Upper lobe of left lung (tissue), 6 donors: ENCODE data around the gene REPIN1. TPM values are rescaled to one million over a fixed set of nuclear protein-coding genes. Genes with fewer than 3 reads are reported as not detected.
"Not testable (repeated sequence)": the region's sequence is repeated elsewhere in the genome, so short reads cannot be mapped to it uniquely, and the experiment has no call there.

Experiments used
- ATAC-seq, 2 donors: fragments of 200-7000 bp; cut with Tn5 transposase; one replicate each; pipeline ENCODE4 v1.9.1; 2022; ENCODE audit warnings: mild to moderate bottlenecking in 2 of 2, moderate library complexity in 2 of 2; ENCODE audit not compliant: low FRiP score in 2 of 2
- DNase-seq, 2 donors: peaks; one replicate each; pipeline ENCODE4 v3.0.0-alpha.2; 2019 to 2020
- H3K27ac ChIP-seq, 4 donors: fragments of 200-600 bp; sonication (generic); one replicate each; pipeline ENCODE4 v1.5.1; 2016 to 2019
- H3K27me3 ChIP-seq, 4 donors: fragments of 200-600 bp; sonication (generic); one replicate each; pipeline ENCODE4 v1.5.1; 2017 to 2019
- H3K36me3 ChIP-seq, 4 donors: fragments of 200-600 bp; sonication (generic); one replicate each; pipeline ENCODE4 v1.5.1; 2016 to 2019
- H3K4me1 ChIP-seq, 4 donors: fragments of 200-600 bp; sonication (generic); one replicate each; pipeline ENCODE4 v1.5.1; 2018 to 2019
- H3K4me3 ChIP-seq, 4 donors: fragments of 200-600 bp; sonication (generic); one replicate each; pipeline ENCODE4 v1.5.1; 2017 to 2019; ENCODE audit warnings: mild to moderate bottlenecking in 2 of 4, moderate library complexity in 1 of 4
- H3K9me3 ChIP-seq, 4 donors: fragments of 200-600 bp; sonication (generic); one replicate each; pipeline ENCODE4 v1.5.1; 2018 to 2019
- CTCF ChIP-seq, 6 experiments: fragments of 450-650 bp in 4 of 6; fragments of 200-600 bp in 2 of 6; sonication (generic) in 2 of 6; IDR thresholded peaks; one replicate each; pipeline ENCODE4 v1.5.1; 2016 to 2019; ENCODE audit warnings: antibody characterized with exemption in 6 of 6
- EP300 ChIP-seq, 4 donors: sonication (generic); formaldehyde crosslinking; IDR thresholded peaks; one replicate each; pipeline ENCODE4 v1.5.1; 2017; ENCODE audit warnings: antibody characterized with exemption in 4 of 4, control low read depth in 2 of 4
- POLR2A ChIP-seq, 4 donors: fragments of 450-650 bp; IDR thresholded peaks; one replicate each; pipeline ENCODE4 v1.5.1; 2016 to 2017; ENCODE audit warnings: antibody characterized with exemption in 4 of 4, mild to moderate bottlenecking in 2 of 4
- POLR2AphosphoS5 ChIP-seq, 2 donors: sonication (generic); formaldehyde crosslinking; IDR thresholded peaks; one replicate each; pipeline ENCODE4 v1.5.1; 2017; ENCODE audit warnings: antibody characterized with exemption in 2 of 2
- WGBS, 2 donors: methylation state at CpG; one replicate each; pipeline ENCODE4 v1.1.5; 2017 to 2018; 5-methylcytosine and 5-hydroxymethylcytosine counted together
- total RNA-seq, 6 donors: library from RNA; depleted of rRNA in 4 of 6; stranded (reverse); fragments of >200 nt in 4 of 6; gene quantifications; one replicate each; pipeline versions ENCODE4 v1.1.0 to v1.2.1, GENCODE V29; 2016 to 2021
- donor health status: DM: no; HTN: no; CAD: no; lungs with moderate emphysema.
- donor health status: DM: no; HTN: yes; CAD: no; lungs with severe emphysema.

Gene REPIN1
- total RNA-seq, 6 donors from 2014 or later, result 65.2 to 125 (median 105) TPM

GRCh38 chr7:150385302-150385723 lies 16.7 kb downstream of the REPIN1 start:
- WGBS, 2 donors, result 82 to 89% methylated on average over 13 to 14 of the region's 14 CpGs
- no peak for ATAC-seq
- H3K4me3 ChIP-seq, result no peak overlapping the region
- no peak for TF ChIP-seq CTCF (IDR thresholded peaks at IDR 0.05)
- no peak for TF ChIP-seq POLR2A (IDR thresholded peaks at IDR 0.05)
- TF ChIP-seq EP300 (IDR thresholded peaks at IDR 0.05), result no peak
- no peak for TF ChIP-seq POLR2AphosphoS5 (IDR thresholded peaks at IDR 0.05)
- H3K27me3 ChIP-seq, result no peaks in the 10 kb centered on the region
- H3K27ac ChIP-seq, result no peak overlapping the region
- peaks cover 5 to 19% (median 9%) of the 10 kb centered on the region in 4 donors for H3K4me1 ChIP-seq
- no peak for DNase-seq
- no peaks in the 10 kb centered on the region for H3K9me3 ChIP-seq
- H3K36me3 ChIP-seq, result no peaks in the 10 kb centered on the region

- not testable (repeated sequence) for H3K27me3 ChIP-seq, H3K9me3 ChIP-seq, H3K27ac ChIP-seq, ATAC-seq, H3K4me3 ChIP-seq, H3K36me3 ChIP-seq, DNase-seq
- 62 to 63% methylated on average over 6 of the region's 6 CpGs for WGBS, 2 donors
- peaks cover 3 to 18% (median 5%) of the 10 kb centered on the region in 4 donors for H3K4me1 ChIP-seq
Measured at GRCh38 chr7:150385884-150386283, 17.3 kb downstream of the REPIN1 start.

- WGBS, 2 donors, result 79 to 88% methylated on average over 7 of the region's 7 CpGs
- Histone ChIP-seq H3K27me3 (no peaks in the 10 kb centered on the region), H3K27ac (no peak overlapping the region), H3K4me3 (no peak overlapping the region), H3K9me3 (no peaks in the 10 kb centered on the region), H3K36me3 (no peaks in the 10 kb centered on the region), H3K4me1 (peaks cover 3 to 18% (median 5%) of the 10 kb centered on the region in 4 donors)
- TF ChIP-seq POLR2AphosphoS5 (IDR thresholded peaks at IDR 0.05), result no peak
- no peak for TF ChIP-seq CTCF (IDR thresholded peaks at IDR 0.05)
- no peak for DNase-seq
- ATAC-seq, result no peak
Measured at GRCh38 chr7:150388306-150388705, 19.7 kb downstream of the REPIN1 start.

GRCh38 chr7:150388709-150389531 lies 20.3 kb downstream of the REPIN1 start:
- Histone ChIP-seq H3K9me3 (no peaks in the 10 kb centered on the region), H3K27ac (no peak overlapping the region), H3K36me3 (no peaks in the 10 kb centered on the region), H3K27me3 (no peaks in the 10 kb centered on the region), H3K4me3 (no peak overlapping the region), H3K4me1 (peaks cover 2 to 16% (median 5%) of the 10 kb centered on the region in 4 donors)
- WGBS, 2 donors, result 52 to 62% methylated on average over 7 to 20 of the region's 20 CpGs
- DNase-seq (peak; percentile 88), ATAC-seq (peak; percentile 80 to 92)
- TF ChIP-seq EP300 (IDR thresholded peaks at IDR 0.05) (no peak), POLR2AphosphoS5 (IDR thresholded peaks at IDR 0.05) (peak in 1 of 2 donors; percentile 56), CTCF (IDR thresholded peaks at IDR 0.05) (peak; percentile 54 to 96 (median 81))

GRCh38 chr7:150389532-150389816 lies 20.9 kb downstream of the REPIN1 start:
- no peak for DNase-seq
- H3K27me3 ChIP-seq, result no peaks in the 10 kb centered on the region
- no peak overlapping the region for H3K4me3 ChIP-seq
- no peak for TF ChIP-seq CTCF (IDR thresholded peaks at IDR 0.05)
- TF ChIP-seq POLR2AphosphoS5 (IDR thresholded peaks at IDR 0.05), result no peak
- no peak for TF ChIP-seq POLR2A (IDR thresholded peaks at IDR 0.05)
- TF ChIP-seq EP300 (IDR thresholded peaks at IDR 0.05), result no peak
- WGBS, 2 donors, result 67 to 75% methylated on average over 5 of the region's 5 CpGs
- no peak for ATAC-seq
- no peak overlapping the region for H3K27ac ChIP-seq
- H3K36me3 ChIP-seq, result no peaks in the 10 kb centered on the region
- H3K4me1 ChIP-seq, result peaks cover 0 to 11% (median 5%) of the 10 kb centered on the region in 4 donors
- no peaks in the 10 kb centered on the region for H3K9me3 ChIP-seq
